ENCODE measurements around the gene PDE11A. TPM values are rescaled to one million over a fixed set of nuclear protein-coding genes. Genes with fewer than 3 reads are reported as not detected.
A peak's percentile ranks its signal among the peaks of the same experiment; 100 is the strongest.

PDE11A gene
- total and polyA plus RNA-seq, 2 donors from 2014 or later: 0.58 to 0.82 TPM

GRCh38 chr2:177694348-177694747 is 378.2 kb downstream of the PDE11A start:
- Histone ChIP-seq H3K9ac (ENCODE audit: low read length in 3 of 3) (no peak overlapping the region), H3K4me1 (ENCODE audit: control insufficient read depth in 2 of 3, insufficient read depth in 2 of 3, low read depth in 1 of 3, low read length in 3 of 3) (peaks cover 5 to 18% (median 10%) of the 10 kb centered on the region in 3 donors), H3K4me3 (ENCODE audit: low read length in 3 of 3) (no peak overlapping the region), H3K36me3 (ENCODE audit: control insufficient read depth in 2 of 3, insufficient read depth in 3 of 3, low read length in 3 of 3) (no peaks in the 10 kb centered on the region), H3K27ac (ENCODE audit: low read depth in 2 of 2, low read length in 2 of 2) (no peak overlapping the region), H3K9me3 (ENCODE audit: control insufficient read depth in 2 of 3, insufficient read depth in 1 of 3, low read length in 3 of 3) (no peaks in the 10 kb centered on the region), H3K27me3 (ENCODE audit: control insufficient read depth, insufficient read depth, low read length) (no peaks in the 10 kb centered on the region)
- intact Hi-C loops (cut with DNase I): no loop called here
- no peak for FAIRE-seq
- TF ChIP-seq CTCF (IDR thresholded peaks at IDR 0.05; ENCODE audit: borderline replicate concordance, extremely low read depth, insufficient read depth): no peak
- no peak for DNase-seq

GRCh38 chr2:177693658-177694339 is 378.8 kb downstream of the PDE11A start:
- no peaks in the 10 kb centered on the region for H3K9me3 ChIP-seq (ENCODE audit: control insufficient read depth in 2 of 3, insufficient read depth in 1 of 3, low read length in 3 of 3)
- H3K4me1 ChIP-seq (ENCODE audit: control insufficient read depth in 2 of 3, insufficient read depth in 2 of 3, low read depth in 1 of 3, low read length in 3 of 3): peaks cover 5 to 18% (median 10%) of the 10 kb centered on the region in 3 donors
- no peaks in the 10 kb centered on the region for H3K27me3 ChIP-seq (ENCODE audit: control insufficient read depth, insufficient read depth, low read length)
- peak in 2 of 5 donors; percentile 78 to 92 for DNase-seq
- H3K27ac ChIP-seq (ENCODE audit: low read depth in 2 of 2, low read length in 2 of 2): peak overlapping the region; percentile 84 to 86
- intact Hi-C loops (cut with DNase I): no loop called here
- no peak for TF ChIP-seq CTCF (IDR thresholded peaks at IDR 0.05; ENCODE audit: borderline replicate concordance, extremely low read depth, insufficient read depth)
- no peak for FAIRE-seq
- H3K9ac ChIP-seq (ENCODE audit: low read length in 3 of 3): no peak overlapping the region
- H3K36me3 ChIP-seq (ENCODE audit: control insufficient read depth in 2 of 3, insufficient read depth in 3 of 3, low read length in 3 of 3): no peaks in the 10 kb centered on the region
- H3K4me3 ChIP-seq (ENCODE audit: low read length in 3 of 3): no peak overlapping the region

DNA sequence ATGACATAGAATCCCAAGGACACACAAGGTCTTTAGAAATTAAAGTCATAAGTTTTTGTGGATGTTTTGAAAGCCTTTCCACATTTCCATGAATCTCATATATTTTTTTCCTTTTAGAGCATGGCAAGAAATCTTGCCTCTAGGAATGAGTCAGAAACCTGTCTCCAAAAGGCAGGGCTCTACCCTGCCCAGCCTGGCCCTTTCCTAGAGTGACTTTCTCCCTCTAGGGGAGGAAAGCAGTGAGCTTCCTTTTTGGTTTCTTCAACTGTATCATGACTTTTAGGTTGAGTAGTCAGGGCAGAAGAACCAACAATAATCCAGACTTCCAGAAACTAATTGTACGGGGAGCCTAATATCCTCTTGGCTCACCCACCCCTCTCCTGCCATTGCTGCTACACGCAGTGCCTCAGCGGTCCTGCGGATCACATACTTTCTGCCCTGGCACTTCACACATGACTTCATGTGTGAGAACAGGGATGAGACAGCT is 379.8 kb downstream of the PDE11A start:
- Histone ChIP-seq H3K9me3 (ENCODE audit: control insufficient read depth in 2 of 3, insufficient read depth in 1 of 3, low read length in 3 of 3) (no peaks in the 10 kb centered on the region), H3K4me3 (ENCODE audit: low read length in 3 of 3) (peak overlapping the region in 2 of 3 donors; percentile 23 to 29), H3K4me1 (ENCODE audit: control insufficient read depth in 2 of 3, insufficient read depth in 2 of 3, low read depth in 1 of 3, low read length in 3 of 3) (peaks cover 5 to 18% (median 10%) of the 10 kb centered on the region in 3 donors), H3K36me3 (ENCODE audit: control insufficient read depth in 2 of 3, insufficient read depth in 3 of 3, low read length in 3 of 3) (no peaks in the 10 kb centered on the region), H3K27me3 (ENCODE audit: control insufficient read depth, insufficient read depth, low read length) (no peaks in the 10 kb centered on the region), H3K9ac (ENCODE audit: low read length in 3 of 3) (no peak overlapping the region), H3K27ac (ENCODE audit: low read depth in 2 of 2, low read length in 2 of 2) (peak overlapping the region; percentile 84 to 86)
- DNase-seq (peak in 3 of 5 donors; percentile 50 to 79 (median 75)), FAIRE-seq (no peak)
- peak; percentile 13 for TF ChIP-seq CTCF (IDR thresholded peaks at IDR 0.05; ENCODE audit: borderline replicate concordance, extremely low read depth, insufficient read depth)
- intact Hi-C loops (cut with DNase I): no loop called here

Measured in kidney (tissue), 14 donors.